ENCODE measurements around the gene STUM.

DNA sequence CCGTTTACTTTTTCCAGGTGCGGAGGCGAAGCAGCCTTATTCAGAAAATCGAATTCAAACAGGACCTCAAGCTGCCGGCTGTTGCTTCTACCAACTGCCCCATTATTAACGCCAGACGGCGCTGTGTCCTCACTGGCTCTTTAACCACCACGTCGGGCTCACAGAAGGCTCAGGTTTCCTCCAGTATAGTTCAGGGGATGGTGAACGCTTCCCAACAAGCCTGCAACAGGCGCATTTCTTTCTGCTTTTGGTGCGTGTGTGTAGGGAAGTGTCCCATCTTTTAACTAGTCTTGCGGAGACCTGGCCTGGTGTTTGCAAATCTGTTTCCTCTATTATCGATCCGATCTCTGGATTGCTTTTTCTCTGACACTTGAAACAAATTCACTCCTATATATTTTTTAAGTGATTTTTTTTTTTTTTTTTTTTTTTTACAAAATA, 791 bp upstream of the STUM start:
- TF ChIP-seq CTCF (IDR thresholded peaks at IDR 0.05) (peak; percentile 76 to 91 (median 85)), POLR2AphosphoS5 (IDR thresholded peaks at IDR 0.05) (no peak)

Data from transverse colon (tissue), 4 donors.